Calu3 (cell line): Measurements from ENCODE around the gene STOM. TPM values are rescaled to one million over a fixed set of nuclear protein-coding genes. Genes with fewer than 3 reads are reported as not detected.

ENCODE experiments used
- BruUV-seq: library from RNA; stranded (reverse); fragments of 400-500 nt; replicated peaks from 2 replicates; lab custom pipeline; 2021; lab: Mats Ljungman, UMichigan
- CTCF ChIA-PET: fragments of 300-600 bp; sonication (Branson Sonifier 250); formaldehyde crosslinking; loops from one replicate; lab custom pipeline; 2022; ENCODE audit warnings: antibody characterized with exemption; lab: Charles Lee
- DNase-seq: peaks from one replicate; pipeline ENCODE4 v3.0.0; 2022
- H3K27ac Mint-ChIP-seq: one replicate; pipeline ENCODE4 v1.8.0; 2022; ENCODE audit warnings: mixed read lengths; ENCODE audit not compliant: unreplicated experiment
- H3K27me3 Mint-ChIP-seq: one replicate; pipeline ENCODE4 v1.8.0; 2022; ENCODE audit warnings: mixed read lengths; ENCODE audit not compliant: unreplicated experiment
- H3K36me3 Mint-ChIP-seq: one replicate; pipeline ENCODE4 v1.8.0; 2022; ENCODE audit warnings: mild to moderate bottlenecking, moderate library complexity, mixed read lengths; ENCODE audit not compliant: insufficient read depth, unreplicated experiment
- H3K4me1 Mint-ChIP-seq: one replicate; pipeline ENCODE4 v1.8.0; 2022; ENCODE audit warnings: mild to moderate bottlenecking, low read depth, mixed read lengths; ENCODE audit not compliant: unreplicated experiment
- H3K4me3 Mint-ChIP-seq: one replicate; pipeline ENCODE4 v1.8.0; 2022; ENCODE audit warnings: mild to moderate bottlenecking, low read depth, moderate library complexity, mixed read lengths; ENCODE audit not compliant: unreplicated experiment
- H3K9me3 Mint-ChIP-seq: one replicate; pipeline ENCODE4 v1.8.0; 2022; ENCODE audit warnings: low read depth, mixed read lengths; ENCODE audit not compliant: unreplicated experiment
- CTCF ChIP-seq: fragments of 200-600 bp; IDR thresholded peaks from one replicate; pipeline ENCODE4 v1.8.0; 2022; ENCODE audit warnings: antibody characterized with exemption; ENCODE audit not compliant: unreplicated experiment
- intact Hi-C: fragments of 100-400 bp; cut with micrococcal nuclease; formaldehyde crosslinking; loops from one replicate; pipeline ENCODE4 v1.10.0; 2022; ENCODE audit not compliant: unreplicated experiment
- total RNA-seq: library from RNA; stranded (reverse); gene quantifications from 2 replicates; pipeline ENCODE4 v1.2.3, GENCODE V29; 2022

STOM gene
- total RNA-seq, 1 experiment from 2014 or later: 25.5 TPM

DNA sequence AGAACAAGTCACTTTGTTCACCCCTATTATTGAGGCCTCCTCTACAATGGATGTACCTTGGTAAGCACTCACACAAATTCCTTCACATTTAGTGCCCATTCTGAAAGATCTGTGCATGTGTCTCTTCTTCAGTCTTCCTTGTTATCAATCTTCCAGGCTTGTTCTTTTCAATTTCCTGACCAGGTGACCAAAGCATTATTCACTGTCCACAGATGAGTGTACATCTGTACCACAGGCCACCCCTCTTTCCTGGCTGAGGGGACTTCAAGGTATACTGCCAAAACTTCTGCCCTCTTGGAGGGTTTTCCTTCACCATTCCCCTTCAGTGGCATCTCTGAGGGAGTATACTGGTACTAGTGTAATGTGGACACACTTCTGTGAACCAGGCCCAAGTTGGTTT, 25.5 kb upstream of the STOM start:
- intact Hi-C loops: no loop called here
- Mint-ChIP-seq H3K4me1 (no peaks in the 10 kb centered on the region), H3K9me3 (no peaks in the 10 kb centered on the region), H3K4me3 (no peak overlapping the region), H3K27me3 (no peaks in the 10 kb centered on the region), H3K36me3 (no peaks in the 10 kb centered on the region), H3K27ac (no peak overlapping the region)
- no TSS peak for BruUV-seq
- TF ChIP-seq CTCF: no peak
- DNase-seq: no peak
- CTCF ChIA-PET: no interaction called here

GRCh38 chr9:121394292-121394691, 24.2 kb upstream of the STOM start:
- H3K27me3 Mint-ChIP-seq: no peaks in the 10 kb centered on the region
- CTCF ChIA-PET: interaction anchor here (0.6 kb wide), 1 partner anchor 105 kb away, joined by 3 read pairs; no protein-coding TSS in a partner anchor
- no peak overlapping the region for H3K27ac Mint-ChIP-seq
- H3K4me3 Mint-ChIP-seq: no peak overlapping the region
- no peak for DNase-seq
- H3K36me3 Mint-ChIP-seq: no peaks in the 10 kb centered on the region
- TF ChIP-seq CTCF: no peak
- no peaks in the 10 kb centered on the region for H3K4me1 Mint-ChIP-seq
- BruUV-seq: no TSS peak
- intact Hi-C loops: no loop called here
- no peaks in the 10 kb centered on the region for H3K9me3 Mint-ChIP-seq

- H3K4me1 Mint-ChIP-seq: no peaks in the 10 kb centered on the region
- no peak for DNase-seq
- CTCF ChIA-PET: interaction anchor here (0.7 kb wide), 1 partner anchor 357 kb away, joined by 5 read pairs; no protein-coding TSS in a partner anchor
- no peaks in the 10 kb centered on the region for H3K9me3 Mint-ChIP-seq
- no peak overlapping the region for H3K4me3 Mint-ChIP-seq
- H3K27me3 Mint-ChIP-seq: no peaks in the 10 kb centered on the region
- TF ChIP-seq CTCF: no peak
- no peak overlapping the region for H3K27ac Mint-ChIP-seq
- intact Hi-C loops: no loop called here
- BruUV-seq: no TSS peak
- H3K36me3 Mint-ChIP-seq: no peaks in the 10 kb centered on the region
Measured at GRCh38 chr9:121393318-121393717, 23.3 kb upstream of the STOM start.

DNA sequence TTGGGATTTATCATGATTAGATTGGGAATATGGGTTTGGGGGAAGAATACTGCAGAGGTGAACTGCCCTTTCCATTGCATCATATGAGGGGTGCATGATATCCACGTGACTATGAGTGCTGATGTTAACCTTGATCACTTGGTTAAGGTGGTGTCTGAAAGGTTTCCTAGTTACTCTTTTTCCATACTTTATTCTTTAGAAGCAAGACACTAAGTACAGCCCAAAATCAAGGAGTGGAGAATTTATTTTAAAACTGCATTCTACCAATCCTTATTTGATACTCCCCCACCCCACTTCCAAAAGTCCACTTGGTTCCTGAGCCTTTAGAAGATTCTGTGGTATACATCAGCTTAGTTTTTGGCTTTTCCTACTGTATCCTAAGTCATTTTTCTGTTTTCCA, 20.3 kb upstream of the STOM start:
- H3K27me3 Mint-ChIP-seq: no peaks in the 10 kb centered on the region
- intact Hi-C loops: no loop called here
- CTCF ChIA-PET: no interaction called here
- no peaks in the 10 kb centered on the region for H3K36me3 Mint-ChIP-seq
- BruUV-seq: no TSS peak
- H3K27ac Mint-ChIP-seq: no peak overlapping the region
- no peaks in the 10 kb centered on the region for H3K4me1 Mint-ChIP-seq
- no peak overlapping the region for H3K4me3 Mint-ChIP-seq
- no peaks in the 10 kb centered on the region for H3K9me3 Mint-ChIP-seq
- DNase-seq: no peak
- TF ChIP-seq CTCF: no peak
